ENCODE results near the gene DERA.
"Not testable (repeated sequence)": the region's sequence is repeated elsewhere in the genome, so short reads cannot be mapped to it uniquely, and the experiment has no call there.

Gene DERA

DNA sequence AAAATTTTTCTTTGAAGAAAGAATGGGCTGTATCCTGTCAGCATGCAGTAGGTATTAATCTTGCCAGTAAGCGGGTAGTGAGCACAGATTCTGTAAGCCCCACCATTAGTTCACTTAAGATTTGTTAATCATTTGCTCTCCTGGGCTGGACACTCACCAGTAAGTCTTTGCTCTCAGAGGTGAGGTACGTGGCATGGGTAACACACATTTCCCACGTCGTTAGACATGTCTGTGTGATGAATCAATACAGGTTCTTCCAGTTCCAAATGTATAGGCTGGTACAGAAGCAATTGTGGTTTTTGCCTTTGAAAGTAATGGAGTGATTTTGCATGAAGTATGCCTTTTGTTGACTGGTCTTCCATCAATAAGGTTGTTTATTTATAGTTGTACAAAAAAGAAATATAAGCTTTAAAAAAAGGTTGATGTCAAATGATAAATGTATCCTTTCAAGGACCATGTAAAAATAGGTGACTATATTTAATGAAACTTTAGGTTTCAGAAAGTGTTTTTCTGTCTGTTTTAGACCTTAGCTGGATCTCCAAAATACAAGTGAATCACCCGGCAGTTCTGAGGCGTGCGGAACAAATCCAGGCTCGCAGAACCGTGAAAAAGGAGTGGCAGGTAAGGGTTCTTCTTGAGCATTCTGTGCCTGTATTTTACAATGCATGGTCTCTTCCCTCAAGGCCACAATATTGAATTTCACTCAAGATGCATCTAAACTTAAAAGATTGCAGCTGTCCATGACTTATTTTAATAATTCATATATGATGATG, 45.5 kb downstream of the DERA start:
- no peak for DNase-seq

DNA sequence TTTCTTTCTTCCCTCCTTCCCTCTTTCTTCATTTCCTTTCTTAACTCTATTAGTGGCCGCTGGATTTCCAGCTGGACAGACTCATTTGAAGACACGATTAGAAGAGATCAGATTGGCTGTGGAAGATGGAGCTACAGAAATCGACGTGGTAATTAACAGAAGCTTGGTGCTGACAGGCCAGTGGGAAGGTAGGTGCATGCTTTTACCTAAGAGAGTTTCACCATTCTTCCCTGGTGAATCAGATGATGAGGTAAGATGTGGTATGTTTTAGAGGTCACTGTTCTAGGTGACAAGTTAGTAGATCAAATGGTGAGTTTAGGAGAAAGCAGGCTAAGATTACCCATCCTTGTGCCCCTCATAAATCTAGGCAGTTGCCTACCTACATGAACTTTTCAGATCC, 51.6 kb downstream of the DERA start:
- no peak for DNase-seq

GRCh38 chr12:15963271-15963670, 52.1 kb downstream of the DERA start:
- no peak for DNase-seq

- no peak for DNase-seq
Measured at GRCh38 chr12:15966426-15966825, 55.3 kb downstream of the DERA start.

DNA sequence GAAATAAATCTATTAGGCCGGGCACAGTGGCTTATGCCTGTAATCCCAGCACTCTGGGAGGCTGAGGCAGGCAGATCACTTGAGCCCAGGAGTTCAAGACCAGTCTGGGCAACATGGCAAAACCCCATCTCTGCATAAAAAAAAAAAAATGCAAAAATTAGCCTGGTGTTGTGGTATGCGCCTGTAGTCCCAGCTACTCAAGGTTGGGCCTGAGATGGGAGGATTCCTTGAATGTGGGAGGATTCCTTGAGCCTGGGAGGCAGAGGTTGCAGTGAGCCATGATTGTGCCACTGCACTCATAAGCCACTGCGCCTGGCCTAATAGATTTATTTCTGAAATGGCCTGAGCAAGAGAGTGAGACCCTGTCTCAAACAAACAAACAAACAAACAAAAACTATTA, 55.9 kb downstream of the DERA start:
- DNase-seq = not testable (repeated sequence)

GRCh38 chr12:15971211-15971610, 60.1 kb downstream of the DERA start:
- no peak for DNase-seq

GRCh38 chr12:15972894-15973293, 61.8 kb downstream of the DERA start:
- DNase-seq = no peak

DNA sequence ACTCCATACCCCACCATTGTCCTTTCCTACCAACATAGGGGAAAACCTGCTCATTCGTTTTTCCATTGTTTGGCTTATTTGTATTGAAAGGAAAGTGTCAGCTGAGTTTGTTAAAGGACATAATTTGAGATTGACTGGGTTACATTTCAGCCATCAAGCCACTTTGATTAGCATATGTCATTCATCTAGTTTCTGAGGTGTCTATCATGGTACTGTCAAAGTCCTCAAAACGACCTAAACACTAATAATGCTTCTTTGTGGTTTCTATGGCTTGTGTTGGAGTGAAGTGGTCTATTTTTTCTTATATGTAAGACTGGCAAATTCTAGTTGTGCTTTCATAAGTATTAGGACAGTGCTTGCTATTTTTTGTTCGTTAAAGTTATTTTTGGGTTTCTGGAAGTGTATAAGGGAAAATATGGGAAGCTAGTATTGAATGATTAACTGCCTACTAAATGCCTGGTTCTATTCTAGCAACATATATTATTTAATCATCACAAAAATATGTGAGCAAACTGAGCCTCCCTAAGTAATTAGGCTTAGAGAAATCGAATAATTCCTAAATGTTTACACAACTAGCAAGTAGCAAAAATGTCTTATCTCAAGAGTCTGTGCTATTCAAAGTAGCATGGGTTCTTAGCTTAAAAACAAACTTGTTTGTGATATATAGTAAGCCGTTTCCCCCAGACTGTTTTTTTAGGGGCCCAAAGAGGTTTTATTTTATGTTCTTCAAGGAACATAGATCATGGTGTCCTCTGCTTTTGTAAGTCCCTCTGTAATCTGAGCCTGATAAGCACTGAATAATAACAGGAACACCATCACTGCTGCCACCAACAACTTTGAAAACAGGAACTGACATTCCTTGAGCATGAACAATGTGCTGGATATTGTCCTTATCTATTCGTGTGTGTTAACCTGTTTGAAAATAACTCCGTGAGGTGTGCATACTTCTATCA, 67.1 kb downstream of the DERA start:
- no peak for DNase-seq

- no peak for DNase-seq
Measured at GRCh38 chr12:15979096-15980092, 68.3 kb downstream of the DERA start.

DNA sequence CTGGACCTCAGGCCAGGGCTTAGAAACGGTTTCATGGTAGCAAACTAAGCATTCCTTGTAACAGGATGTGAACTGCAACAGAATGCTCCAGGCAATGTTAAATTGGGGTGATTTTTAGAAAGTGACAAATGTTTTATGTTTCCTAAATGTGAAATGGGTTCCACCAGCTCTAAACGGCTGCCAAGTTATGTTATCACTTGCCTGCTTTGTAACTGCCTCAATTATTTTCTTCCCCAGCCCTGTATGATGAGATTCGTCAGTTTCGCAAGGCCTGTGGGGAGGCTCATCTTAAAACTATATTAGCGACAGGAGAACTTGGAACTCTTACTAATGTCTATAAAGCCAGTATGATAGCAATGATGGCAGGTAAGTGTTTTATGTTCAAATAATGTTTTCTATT, 70.9 kb downstream of the DERA start:
- DNase-seq = no peak

DNA sequence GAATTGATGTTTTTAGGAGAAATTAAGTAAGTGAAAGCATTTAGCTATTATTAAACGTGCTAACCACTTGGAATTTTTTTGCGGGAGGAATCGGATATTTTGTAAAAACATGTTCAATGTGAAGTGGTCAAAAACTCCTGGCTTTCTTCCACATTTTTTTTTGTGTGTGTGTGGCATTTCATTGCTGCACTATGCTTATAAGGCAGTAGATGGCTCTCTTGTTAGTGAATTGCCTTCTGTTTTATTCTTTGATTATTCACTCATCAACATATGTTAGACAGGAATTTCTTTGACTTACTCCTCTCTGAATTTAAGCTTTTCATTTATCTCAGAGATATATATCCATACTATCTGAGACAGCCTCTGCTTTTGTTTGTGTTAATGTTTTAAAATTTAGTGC, 71.3 kb downstream of the DERA start:
- DNase-seq = no peak

GRCh38 chr12:15982921-15983320, 71.8 kb downstream of the DERA start:
- no peak for DNase-seq

DNA sequence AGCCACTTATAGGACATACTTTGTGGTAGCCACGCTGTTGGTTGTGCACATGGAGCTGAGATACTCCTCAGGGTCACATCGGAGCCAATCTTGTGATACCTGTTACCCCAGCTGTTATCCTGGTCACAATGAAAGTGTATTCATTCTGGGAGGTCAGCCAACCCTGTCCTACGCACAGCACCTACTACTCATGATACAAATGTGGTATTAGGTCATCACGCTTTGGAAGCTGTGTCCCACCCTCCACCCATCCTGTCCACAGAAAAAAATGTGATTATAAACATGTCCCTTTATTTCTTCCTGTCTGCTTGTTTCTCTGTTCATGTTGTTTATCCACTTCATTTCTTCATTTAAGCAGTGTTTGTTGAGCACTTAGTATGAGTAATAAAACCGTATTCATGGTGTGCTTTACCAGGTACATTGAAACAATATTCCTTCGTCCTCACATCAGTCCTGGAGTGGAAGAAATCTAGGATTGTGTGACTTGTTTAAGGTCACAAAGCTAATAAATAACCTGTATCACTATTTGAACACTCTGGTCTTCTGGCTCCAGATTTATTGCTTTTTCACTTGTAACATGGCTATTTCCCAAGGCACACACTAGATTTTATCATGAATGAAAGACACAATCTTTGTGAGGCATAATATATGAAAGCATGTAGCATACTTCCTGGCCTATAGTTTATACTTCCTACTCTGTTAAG, 73.1 kb downstream of the DERA start:
- DNase-seq = no peak

DNA sequence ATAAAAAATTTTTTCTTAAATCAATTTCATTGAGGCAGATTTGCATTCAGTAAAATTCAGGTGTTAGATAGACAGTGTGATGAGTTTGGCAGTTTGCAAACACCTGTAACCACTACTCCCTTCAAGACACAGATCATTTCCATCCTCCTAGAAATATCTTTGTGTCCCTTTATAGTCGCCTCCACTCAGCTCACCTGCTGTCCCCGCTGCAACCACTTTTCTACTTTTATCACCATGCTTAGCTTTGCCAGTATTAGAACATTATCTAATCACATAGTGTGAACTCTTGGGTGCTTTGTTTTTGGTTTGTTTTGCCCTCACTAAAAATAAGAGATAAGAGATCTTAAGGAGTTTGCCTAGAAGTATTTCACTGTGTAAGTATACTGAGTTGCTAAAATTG, 73.8 kb downstream of the DERA start:
- no peak for DNase-seq

- no peak for DNase-seq
Measured at GRCh38 chr12:15987696-15988095, 76.6 kb downstream of the DERA start.

GRCh38 chr12:15988983-15989755, 78.0 kb downstream of the DERA start:
- DNase-seq = no peak

DNA sequence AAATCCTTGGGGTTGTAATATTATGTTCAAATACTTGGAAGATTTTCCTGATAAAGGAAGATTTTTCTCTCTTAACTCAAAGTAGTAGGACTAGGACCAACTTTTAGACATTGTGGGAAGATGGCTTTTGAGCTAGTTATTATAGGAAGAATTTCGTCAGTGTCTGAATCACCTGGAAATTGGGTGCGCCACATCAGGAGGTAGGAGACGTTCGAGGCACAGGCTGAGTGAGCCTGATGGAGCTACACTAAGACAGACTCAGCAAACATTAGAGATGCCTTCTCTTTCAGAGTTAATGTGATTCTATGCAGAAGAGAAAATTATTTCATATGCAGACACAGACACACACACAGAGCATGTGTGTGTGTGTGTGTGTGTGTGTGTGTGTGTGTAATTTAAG, 84.7 kb downstream of the DERA start:
- DNase-seq = no peak

- DNase-seq = no peak
Measured at GRCh38 chr12:15996254-15996653, 85.1 kb downstream of the DERA start.

DNA sequence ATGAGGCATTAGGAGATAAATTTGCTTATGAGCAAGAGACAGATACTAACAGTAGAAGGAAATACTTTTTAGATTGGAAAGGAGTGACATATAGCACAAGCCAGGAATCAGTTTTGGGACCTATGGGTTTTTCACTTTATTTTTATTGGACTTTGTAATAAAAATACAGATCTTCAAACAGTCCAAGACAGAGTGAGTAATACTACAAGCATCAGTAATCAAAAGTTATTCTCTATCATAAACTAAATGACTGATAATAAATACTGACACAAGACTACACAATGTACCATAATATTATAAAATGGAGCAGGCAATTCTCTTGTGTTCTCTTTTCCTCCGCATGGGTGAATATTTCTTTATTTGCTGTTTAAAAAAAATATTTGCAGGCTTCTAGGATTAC, 85.8 kb downstream of the DERA start:
- DNase-seq = no peak

DNA sequence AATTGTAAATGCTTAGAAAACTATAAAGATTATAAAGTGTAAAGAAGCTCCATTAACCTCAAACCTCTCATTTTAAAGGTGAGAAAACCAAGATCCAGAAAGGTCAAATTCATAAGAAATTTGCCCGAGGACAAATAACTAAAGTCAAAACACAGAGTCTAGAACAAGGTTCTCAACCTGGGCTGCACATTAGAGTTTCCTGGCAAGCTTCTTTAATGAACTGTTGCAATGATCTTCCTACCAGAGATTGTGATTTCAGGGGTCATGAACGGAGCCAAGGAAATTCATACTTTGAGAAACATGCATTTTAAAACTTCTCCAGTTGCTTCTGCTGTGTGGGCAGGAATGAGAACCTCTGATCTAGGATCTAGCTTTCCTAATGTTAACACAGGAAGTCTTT, 86.8 kb downstream of the DERA start:
- no peak for DNase-seq

DNA sequence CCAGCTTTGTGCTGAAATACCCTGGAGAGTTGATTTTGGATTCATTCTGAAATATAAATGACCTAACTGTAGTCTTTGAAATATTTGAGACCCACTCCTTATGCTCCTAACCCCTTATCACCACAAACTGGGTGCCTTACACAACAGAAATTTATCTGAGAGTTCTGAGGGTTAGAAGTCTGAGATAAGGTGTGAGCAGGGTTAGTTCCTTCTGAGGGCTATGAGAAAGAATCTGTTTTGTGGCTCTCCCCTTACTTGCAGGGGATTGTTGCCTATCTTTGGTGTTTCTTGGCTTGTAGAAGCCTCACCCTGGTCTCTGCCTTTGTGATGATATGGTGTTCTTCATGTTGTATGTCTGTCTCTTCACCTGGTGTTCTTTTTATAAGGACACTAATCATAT, 91.7 kb downstream of the DERA start:
- DNase-seq = no peak
